Panc1 (cell line): Measurements from ENCODE around the gene SPEM3. TPM values are rescaled to one million over a fixed set of nuclear protein-coding genes. Genes with fewer than 3 reads are reported as not detected.
A peak's percentile ranks its signal among the peaks of the same experiment; 100 is the strongest.

Experiments used
- ATAC-seq: fragments of 200-7000 bp; cut with Tn5 transposase; 2 replicates; pipeline ENCODE4 v1.9.1; 2020; ENCODE audit warnings: mild to moderate bottlenecking, moderate library complexity
- BruUV-seq: library from RNA; stranded (reverse); fragments of 400-500 nt; replicated peaks from 2 replicates; lab custom pipeline; 2021; lab: Mats Ljungman, UMichigan
- CTCF ChIA-PET: fragments of 300-600 bp; sonication (Branson Sonifier 250); formaldehyde crosslinking; loops from one replicate; lab custom pipeline; 2022; ENCODE audit warnings: antibody characterized with exemption; lab: Charles Lee
- POLR2A ChIA-PET: fragments of 300-600 bp; sonication (Branson Sonifier 250); formaldehyde crosslinking; loops from one replicate; lab custom pipeline; 2022; ENCODE audit warnings: antibody characterized with exemption; lab: Charles Lee
- DNase-seq: peaks from one replicate; pipeline ENCODE4 v3.0.0-alpha.2; 2010; ENCODE audit warnings: low read depth, low spot score
- H3K27ac ChIP-seq: 2 replicates; pipeline ENCODE4 v1.5.1; 2011; ENCODE audit warnings: mild to moderate bottlenecking, low read length, inconsistent platforms
- H3K27me3 ChIP-seq: fragments of 200-500 bp; sonication (Bioruptor generic); 2 replicates; pipeline ENCODE4 v1.6.0; 2014; ENCODE audit warnings: low read length, inconsistent platforms; ENCODE audit not compliant: control insufficient read depth, insufficient read depth
- H3K36me3 ChIP-seq: fragments of 200-500 bp; sonication (Bioruptor generic); 2 replicates; pipeline ENCODE4 v1.5.1; 2014; ENCODE audit warnings: inconsistent platforms, mild to moderate bottlenecking, low read length, moderate library complexity; ENCODE audit not compliant: control insufficient read depth, insufficient read depth
- H3K4me1 ChIP-seq: 2 replicates; pipeline ENCODE4 v1.5.1; 2011; ENCODE audit warnings: inconsistent platforms, mild to moderate bottlenecking, low read length, moderate library complexity; ENCODE audit not compliant: control insufficient read depth, insufficient read depth
- H3K4me3 ChIP-seq, 2 experiments: 2 replicates each; pipeline ENCODE4 v1.5.1; 2011 to 2012; ENCODE audit warnings: low read depth in 2 of 2, low read length in 2 of 2, mild to moderate bottlenecking in 2 of 2, inconsistent platforms in 1 of 2, moderate library complexity in 1 of 2
- H3K9me3 ChIP-seq: fragments of 200-500 bp; sonication (Bioruptor generic); 2 replicates; pipeline ENCODE4 v1.5.1; 2014; ENCODE audit warnings: low read depth, mild to moderate bottlenecking, inconsistent platforms, low read length, moderate library complexity; ENCODE audit not compliant: control insufficient read depth, insufficient read depth
- CTCF ChIP-seq: fragments of 450-650 bp; IDR thresholded peaks from 2 replicates; pipeline ENCODE4 v1.5.1; 2017; ENCODE audit warnings: mild to moderate bottlenecking
- POLR2AphosphoS5 ChIP-seq: IDR thresholded peaks from 2 replicates; pipeline ENCODE4 v1.6.1; 2012; ENCODE audit warnings: mild to moderate bottlenecking, low read depth, low read length, moderate library complexity
- REST ChIP-seq, 2 experiments: IDR thresholded peaks; 2 replicates each; pipeline ENCODE4 v1.6.1; 2011 to 2012; ENCODE audit warnings: low read depth in 2 of 2, control low read depth in 1 of 2, low read length in 1 of 2, mild to moderate bottlenecking in 1 of 2, moderate library complexity in 1 of 2; ENCODE audit not compliant: insufficient read depth in 1 of 2
- SIN3A ChIP-seq: IDR thresholded peaks from 2 replicates; pipeline ENCODE4 v1.6.1; 2012; ENCODE audit warnings: low read depth, mild to moderate bottlenecking, low read length, moderate library complexity, borderline replicate concordance; ENCODE audit not compliant: insufficient read depth
- TCF7L2 ChIP-seq: IDR thresholded peaks from 2 replicates; pipeline ENCODE4 v1.6.1; 2011; ENCODE audit warnings: mild to moderate bottlenecking, low read depth, low read length, inconsistent platforms
- in situ Hi-C: cut with HindIII; loops from 2 replicates; pipeline ENCODE4 v1.10.0; 2016; ENCODE audit warnings: low sequenced_read_pairs, low pct_unique_long_range_greater_than_20kb
- intact Hi-C: fragments of 100-400 bp; cut with micrococcal nuclease; formaldehyde crosslinking; loops from one replicate; pipeline ENCODE4 v1.10.0; 2022; ENCODE audit not compliant: unreplicated experiment
- total RNA-seq: library from RNA; stranded (reverse); gene quantifications from one replicate; pipeline ENCODE4 v1.2.1, GENCODE V29; 2021; ENCODE audit not compliant: unreplicated experiment

SPEM3 gene
- total RNA-seq, 1 experiment from 2014 or later = not detected

- Histone ChIP-seq H3K4me3 (no peak overlapping the region), H3K4me1 (no peaks in the 10 kb centered on the region), H3K27ac (no peak overlapping the region), H3K36me3 (no peaks in the 10 kb centered on the region), H3K9me3 (no peaks in the 10 kb centered on the region), H3K27me3 (no peaks in the 10 kb centered on the region)
- TSS peak; percentile 76 for BruUV-seq
- no peak for DNase-seq
- CTCF ChIA-PET = no interaction called here
- no peak for TF ChIP-seq POLR2AphosphoS5
- no peak for TF ChIP-seq SIN3A
- TF ChIP-seq CTCF = no peak
- TF ChIP-seq TCF7L2 = no peak
- no peak for TF ChIP-seq REST (IDR thresholded peaks at IDR 0.05; ENCODE audit: insufficient read depth in 1 of 2, low read depth in 2 of 2, low read length in 1 of 2)
- no peak for ATAC-seq
- POLR2A ChIA-PET = no interaction called here
- in situ Hi-C loops (no loop called here), intact Hi-C loops (no loop called here)
Observed at GRCh38 chr17:7389924-7390910, 38.4 kb upstream of the SPEM3 start.

GRCh38 chr17:7391307-7391706 lies 37.4 kb upstream of the SPEM3 start:
- H3K27me3 ChIP-seq = no peaks in the 10 kb centered on the region
- ChIA-PET POLR2A (no interaction called here), CTCF (no interaction called here)
- no peaks in the 10 kb centered on the region for H3K36me3 ChIP-seq
- DNase-seq (no peak), ATAC-seq (no peak)
- TF ChIP-seq SIN3A = no peak
- TF ChIP-seq CTCF = no peak
- TF ChIP-seq TCF7L2 = no peak
- TF ChIP-seq POLR2AphosphoS5 = no peak
- TF ChIP-seq REST (IDR thresholded peaks at IDR 0.05; ENCODE audit: insufficient read depth in 1 of 2, low read depth in 2 of 2, low read length in 1 of 2) = no peak
- intact Hi-C loops = no loop called here
- H3K4me3 ChIP-seq = no peak overlapping the region
- in situ Hi-C loops = no loop called here
- BruUV-seq = no TSS peak
- H3K9me3 ChIP-seq = no peaks in the 10 kb centered on the region
- no peaks in the 10 kb centered on the region for H3K4me1 ChIP-seq
- no peak overlapping the region for H3K27ac ChIP-seq
